CD14-positive monocyte (primary cell): Measurements from ENCODE around the gene PTPRN2. TPM values are rescaled to one million over a fixed set of nuclear protein-coding genes. Genes with fewer than 3 reads are reported as not detected.

Experiments
- DNase-seq, 3 donors: peaks; one replicate each; pipeline ENCODE4 v3.0.0-alpha.2; 2011 to 2022
- H2AFZ ChIP-seq: 2 replicates; pipeline ENCODE4 v1.6.0; 2012; ENCODE audit warnings: mild to moderate bottlenecking, low read depth, low read length, inconsistent platforms; ENCODE audit not compliant: insufficient read depth, poor library complexity, severe bottlenecking
- H3K27ac ChIP-seq, 2 donors: 1 replicate in 1 of 2; 2 replicates in 1 of 2; pipeline ENCODE4 v1.5.1; 2012 to 2013; ENCODE audit warnings: low read length in 2 of 2, control low read depth in 1 of 2, inconsistent platforms in 1 of 2, low read depth in 1 of 2, mild to moderate bottlenecking in 1 of 2
- H3K27me3 ChIP-seq, 2 donors: one replicate each; pipeline versions ENCODE4 v1.6.0 to v1.6.1; 2011 to 2013; ENCODE audit warnings: low read length in 2 of 2; ENCODE audit not compliant: control insufficient read depth in 2 of 2, insufficient read depth in 2 of 2
- H3K36me3 ChIP-seq, 2 donors: replicated peaks in 1 of 2; 1 replicate in 1 of 2; 2 replicates in 1 of 2; pipeline versions ENCODE4 v1.5.1 to v1.6.1; 2012 to 2013; ENCODE audit warnings: low read length in 2 of 2, control low read depth in 1 of 2, inconsistent platforms in 1 of 2, mild to moderate bottlenecking in 1 of 2; ENCODE audit not compliant: insufficient read depth in 2 of 2, control insufficient read depth in 1 of 2
- H3K4me1 ChIP-seq, 2 donors: 1 replicate in 1 of 2; 2 replicates in 1 of 2; pipeline versions ENCODE4 v1.5.1 to v1.6.1; 2012 to 2013; ENCODE audit warnings: low read length in 2 of 2, control low read depth in 1 of 2, inconsistent platforms in 1 of 2, mild to moderate bottlenecking in 1 of 2, moderate library complexity in 1 of 2; ENCODE audit not compliant: insufficient read depth in 2 of 2, control insufficient read depth in 1 of 2
- H3K4me2 ChIP-seq: replicated peaks from 2 replicates; pipeline ENCODE3; 2012; ENCODE audit warnings: low read length, moderate library complexity, mild to moderate bottlenecking; ENCODE audit not compliant: poor library complexity, severe bottlenecking; ENCODE audit errors: extremely low read depth
- H3K4me3 ChIP-seq, 3 experiments: fragments of 200-600 bp in 1 of 3; sonication (generic) in 1 of 3; replicated peaks in 1 of 3; 1 replicate in 2 of 3; 2 replicates in 1 of 3; pipeline ENCODE4 v1.5.1; 2011 to 2013; ENCODE audit warnings: low read length in 3 of 3, mild to moderate bottlenecking in 3 of 3, control low read depth in 2 of 3, low read depth in 2 of 3, inconsistent platforms in 1 of 3, moderate library complexity in 1 of 3
- H3K79me2 ChIP-seq: 2 replicates; pipeline ENCODE4 v1.6.0; 2012; ENCODE audit warnings: mild to moderate bottlenecking, control low read depth, inconsistent platforms, low read length, moderate library complexity; ENCODE audit not compliant: insufficient read depth
- H3K9ac ChIP-seq: 2 replicates; pipeline ENCODE4 v1.6.0; 2017; ENCODE audit warnings: low read length, mild to moderate bottlenecking; ENCODE audit not compliant: insufficient read depth, poor library complexity, severe bottlenecking
- H3K9me3 ChIP-seq, 2 donors: replicated peaks in 1 of 2; 1 replicate in 1 of 2; 2 replicates in 1 of 2; pipeline versions ENCODE4 v1.5.1 to v1.6.1; 2012 to 2013; ENCODE audit warnings: low read length in 2 of 2, control low read depth in 1 of 2; ENCODE audit not compliant: control insufficient read depth in 1 of 2, insufficient read depth in 1 of 2
- H4K20me1 ChIP-seq: 2 replicates; pipeline ENCODE4 v1.6.0; 2012; ENCODE audit warnings: mild to moderate bottlenecking, low read length, control low read depth, moderate library complexity; ENCODE audit not compliant: insufficient read depth
- H3K27ac Mint-ChIP-seq, 7 donors: one replicate each; pipeline ENCODE4 v1.8.0; 2020; ENCODE audit warnings: mild to moderate bottlenecking in 7 of 7, mixed read lengths in 7 of 7, moderate library complexity in 6 of 7, inconsistent platforms in 2 of 7
- H3K27me3 Mint-ChIP-seq, 3 donors: one replicate each; pipeline ENCODE4 v1.8.0; 2021 to 2022; ENCODE audit warnings: low read depth in 3 of 3, mild to moderate bottlenecking in 3 of 3, mixed read lengths in 3 of 3, moderate library complexity in 3 of 3, inconsistent platforms in 1 of 3
- H3K36me3 Mint-ChIP-seq, 2 donors: one replicate each; pipeline ENCODE4 v1.8.0; 2020; ENCODE audit warnings: mixed read lengths in 2 of 2, inconsistent platforms in 1 of 2, mild to moderate bottlenecking in 1 of 2
- H3K4me1 Mint-ChIP-seq: one replicate; pipeline ENCODE4 v1.8.0; 2020; ENCODE audit warnings: mild to moderate bottlenecking, mixed read lengths
- H3K4me3 Mint-ChIP-seq, 2 donors: one replicate each; pipeline ENCODE4 v1.8.0; 2020; ENCODE audit warnings: mild to moderate bottlenecking in 2 of 2, mixed read lengths in 2 of 2, moderate library complexity in 1 of 2
- H3K9me3 Mint-ChIP-seq, 7 donors: one replicate each; pipeline ENCODE4 v1.8.0; 2020 to 2022; ENCODE audit warnings: mixed read lengths in 7 of 7, mild to moderate bottlenecking in 6 of 7, moderate library complexity in 6 of 7, inconsistent platforms in 2 of 7
- CTCF ChIP-seq: fragments of 200-600 bp; IDR thresholded peaks from one replicate; pipeline ENCODE4 v1.8.0; 2022; ENCODE audit warnings: antibody characterized with exemption, mild to moderate bottlenecking
- WGBS: methylation state at CpG from one replicate; pipeline ENCODE4 v1.1.5; 2013; ENCODE audit warnings: missing lambda C conversion rate; ENCODE audit not compliant: insufficient coverage; 5-methylcytosine and 5-hydroxymethylcytosine counted together
- intact Hi-C, 2 donors: fragments of 100-400 bp; cut with micrococcal nuclease; formaldehyde crosslinking; loops; one replicate each; pipeline versions ENCODE4 v1.15.0 to v1.15.1; 2023
- polyA plus RNA-seq, 3 donors: library from polyadenylated mRNA; depleted of rRNA in 1 of 3; unstranded in 2 of 3; stranded (reverse) in 1 of 3; fragments of 300-500 nt in 2 of 3; fragments of >200 nt in 1 of 3; fragmentation: Illumina TruSeq in 2 of 3; gene quantifications; 1 replicate in 2 of 3; 2 replicates in 1 of 3; pipeline ENCODE4 v1.2.3, GENCODE V29; 2012 to 2021

The PTPRN2 gene
- polyA plus RNA-seq, 3 donors: 0.25 to 1.4 (median 0.97) TPM

- no peak for DNase-seq
- H3K27me3 Mint-ChIP-seq: peaks cover 20 to 25% (median 20%) of the 10 kb centered on the region in 3 donors
- H3K27ac Mint-ChIP-seq: peak overlapping the region in 2 of 7 donors; percentile 23 to 55
- peaks cover 0 to 6% of the 10 kb centered on the region in 2 donors for H3K9me3 ChIP-seq
- no peak overlapping the region for H3K4me2 ChIP-seq
- WGBS: 92% methylated on average over 25 of the region's 33 CpGs
- TF ChIP-seq CTCF: no peak
- peaks cover 7 to 9% of the 10 kb centered on the region in 2 donors for H3K4me1 ChIP-seq
- no peaks in the 10 kb centered on the region for H3K36me3 Mint-ChIP-seq
- peaks cover 8% of the 10 kb centered on the region for H3K4me1 Mint-ChIP-seq
- intact Hi-C loops: loop anchor here in 1 of 2 donors (10.0 kb wide), 1 partner anchor 357 kb away; no protein-coding TSS in a partner anchor
- H3K4me3 Mint-ChIP-seq: no peak overlapping the region
- H3K27me3 ChIP-seq: peaks cover 0 to 10% of the 10 kb centered on the region in 2 donors
- no peak overlapping the region for H3K9ac ChIP-seq
- no peak overlapping the region for H2AFZ ChIP-seq
- peaks cover 2 to 13% (median 8%) of the 10 kb centered on the region in 7 donors for H3K9me3 Mint-ChIP-seq
- no peaks in the 10 kb centered on the region for H4K20me1 ChIP-seq
- no peak overlapping the region for H3K4me3 ChIP-seq
- H3K36me3 ChIP-seq: no peaks in the 10 kb centered on the region
- H3K27ac ChIP-seq: no peak overlapping the region
- no peaks in the 10 kb centered on the region for H3K79me2 ChIP-seq
These were observed 1089.6 kb downstream of the PTPRN2 start for GRCh38 chr7:157497744-157498651.

- H3K36me3 ChIP-seq: no peaks in the 10 kb centered on the region
- no peak for DNase-seq
- Mint-ChIP-seq H3K27ac (no peak overlapping the region), H3K36me3 (no peaks in the 10 kb centered on the region), H3K9me3 (peaks cover 0 to 8% (median 4%) of the 10 kb centered on the region in 7 donors), H3K27me3 (peaks cover 17 to 24% (median 18%) of the 10 kb centered on the region in 3 donors), H3K4me1 (peaks cover 4% of the 10 kb centered on the region), H3K4me3 (no peak overlapping the region)
- intact Hi-C loops: loop anchor here in 1 of 2 donors (10.0 kb wide), 1 partner anchor 357 kb away; no protein-coding TSS in a partner anchor
- whole genome bisulfite sequencing: 96% methylated on average over 4 of the region's 8 CpGs
- no peak overlapping the region for H3K27ac ChIP-seq
- no peak overlapping the region for H3K9ac ChIP-seq
- H3K4me2 ChIP-seq: no peak overlapping the region
- peaks cover 0 to under 1% of the 10 kb centered on the region in 2 donors for H3K9me3 ChIP-seq
- no peak overlapping the region for H3K4me3 ChIP-seq
- no peaks in the 10 kb centered on the region for H3K79me2 ChIP-seq
- H2AFZ ChIP-seq: no peak overlapping the region
- H3K4me1 ChIP-seq: peaks cover 3% of the 10 kb centered on the region in 2 donors
- peaks cover 0 to 12% of the 10 kb centered on the region in 2 donors for H3K27me3 ChIP-seq
- no peak for TF ChIP-seq CTCF
- H4K20me1 ChIP-seq: no peaks in the 10 kb centered on the region
These were observed 1090.3 kb downstream of the PTPRN2 start for GRCh38 chr7:157497367-157497743.
